HG03457 (cell line): ENCODE results near the gene LSAMP.
"Not testable (repeated sequence)": the region's sequence is repeated elsewhere in the genome, so short reads cannot be mapped to it uniquely, and the experiment has no call there.

Experiments
- ATAC-seq: cut with Tn5 transposase; IDR thresholded peaks from one replicate; pipeline ENCODE4 v1.9.1; 2021; ENCODE audit warnings: moderate number of reproducible peaks; ENCODE audit not compliant: unreplicated experiment

The LSAMP gene

DNA sequence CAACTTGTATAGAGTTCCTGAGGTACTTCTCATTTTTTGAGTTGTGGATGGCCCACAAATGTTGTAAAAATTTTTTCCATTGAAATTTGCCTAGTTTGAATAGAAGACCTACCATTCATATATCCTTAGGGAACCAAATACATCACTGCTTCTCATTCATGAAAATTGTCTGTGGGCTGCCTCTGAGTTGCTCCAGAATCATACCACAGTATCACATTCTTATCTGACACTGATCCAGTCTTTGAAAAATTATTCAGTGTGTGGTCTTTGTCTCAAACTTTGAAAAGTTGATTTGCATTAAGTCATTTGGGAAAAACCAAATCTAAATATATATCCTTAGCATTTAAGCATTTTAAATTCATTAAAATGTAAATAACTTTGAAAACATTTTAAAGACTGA lies 321.1 kb downstream of the LSAMP start:
- no peak for ATAC-seq

DNA sequence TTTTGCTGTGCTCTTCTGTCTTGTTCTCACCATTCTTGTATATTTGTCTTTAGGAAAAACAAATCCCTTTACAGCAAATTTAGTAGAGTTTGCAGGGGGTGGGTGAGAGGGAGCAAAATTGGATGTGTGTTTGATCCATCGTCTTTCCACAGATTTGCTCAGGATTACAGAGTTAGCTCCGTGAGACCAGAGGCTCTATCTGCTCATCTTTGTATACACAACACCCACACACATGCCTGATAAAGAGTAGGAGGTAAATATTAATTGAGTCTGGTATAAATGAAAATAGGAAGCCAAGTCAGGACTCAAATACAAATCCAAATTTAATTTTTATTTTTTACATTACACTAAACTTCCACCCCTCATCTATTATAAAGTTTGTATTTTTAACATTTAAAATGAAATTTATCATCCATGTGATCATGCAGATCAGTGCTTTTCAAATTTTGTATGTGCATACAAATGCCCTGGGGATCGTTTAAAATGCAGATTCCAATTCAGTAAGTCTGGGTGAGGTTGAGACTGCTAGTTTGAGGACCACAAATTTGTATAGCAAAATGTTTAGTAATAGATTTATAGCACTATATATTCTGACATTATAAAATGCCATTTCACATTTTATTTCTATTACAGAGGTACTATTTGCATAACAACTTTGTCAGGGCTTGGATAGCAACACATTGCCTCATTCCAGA lies 326.7 kb downstream of the LSAMP start:
- no peak for ATAC-seq

DNA sequence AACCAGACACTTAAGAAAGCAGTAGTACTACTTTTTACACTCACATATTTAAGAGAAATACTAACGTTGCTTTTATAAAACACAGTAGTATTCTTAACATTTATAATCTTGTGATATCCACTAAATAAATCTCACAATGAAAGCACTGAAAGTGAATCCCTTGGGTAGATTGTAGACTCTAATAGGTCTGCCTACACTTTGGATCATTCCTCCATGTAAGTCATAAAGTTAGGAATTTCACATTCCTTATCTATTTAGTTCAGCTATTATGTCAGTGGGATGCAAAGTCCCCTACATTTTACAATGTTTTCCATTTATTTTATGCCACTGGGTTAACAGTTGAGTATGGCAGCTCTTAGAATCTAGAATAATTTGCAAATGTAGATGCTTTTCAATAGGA lies 330.7 kb downstream of the LSAMP start:
- ATAC-seq, result no peak

DNA sequence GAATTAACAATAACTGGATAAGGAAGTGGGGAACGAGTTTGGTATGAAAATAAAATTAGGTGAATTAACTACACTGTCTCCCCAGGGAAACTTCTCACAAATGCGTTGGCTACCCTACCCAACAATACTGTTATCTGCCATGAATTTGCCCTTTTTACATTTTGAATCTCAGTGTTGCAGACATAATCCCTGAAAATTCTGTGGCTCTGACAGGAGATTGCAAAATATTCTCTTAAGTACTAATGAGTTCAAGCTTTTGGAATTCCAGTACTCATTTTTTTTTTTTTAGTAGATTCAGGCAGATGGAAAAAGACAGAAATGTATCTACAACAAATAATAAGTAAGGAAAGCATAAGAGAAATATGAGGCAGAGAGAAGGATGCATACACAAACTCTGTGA lies 332.6 kb downstream of the LSAMP start:
- no peak for ATAC-seq

DNA sequence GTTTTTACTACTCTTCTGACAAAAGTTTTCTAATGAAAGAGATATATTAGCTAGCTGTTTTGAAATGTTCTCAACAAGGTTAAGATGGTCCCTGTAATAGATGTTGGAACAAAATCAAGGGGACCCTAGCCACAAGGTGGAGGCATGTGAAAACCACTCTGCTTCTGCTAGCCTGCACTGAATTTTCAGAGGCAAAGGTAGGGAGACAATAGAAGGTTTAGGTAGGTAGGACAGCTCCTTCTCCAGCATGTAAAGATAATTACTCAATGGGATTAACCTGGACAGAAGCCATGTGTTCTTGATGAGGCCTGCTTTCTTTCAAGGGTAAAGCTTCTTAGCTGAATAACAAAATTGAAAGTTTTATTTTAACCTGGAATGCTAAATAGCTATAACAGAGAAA lies 333.5 kb downstream of the LSAMP start:
- no peak for ATAC-seq

DNA sequence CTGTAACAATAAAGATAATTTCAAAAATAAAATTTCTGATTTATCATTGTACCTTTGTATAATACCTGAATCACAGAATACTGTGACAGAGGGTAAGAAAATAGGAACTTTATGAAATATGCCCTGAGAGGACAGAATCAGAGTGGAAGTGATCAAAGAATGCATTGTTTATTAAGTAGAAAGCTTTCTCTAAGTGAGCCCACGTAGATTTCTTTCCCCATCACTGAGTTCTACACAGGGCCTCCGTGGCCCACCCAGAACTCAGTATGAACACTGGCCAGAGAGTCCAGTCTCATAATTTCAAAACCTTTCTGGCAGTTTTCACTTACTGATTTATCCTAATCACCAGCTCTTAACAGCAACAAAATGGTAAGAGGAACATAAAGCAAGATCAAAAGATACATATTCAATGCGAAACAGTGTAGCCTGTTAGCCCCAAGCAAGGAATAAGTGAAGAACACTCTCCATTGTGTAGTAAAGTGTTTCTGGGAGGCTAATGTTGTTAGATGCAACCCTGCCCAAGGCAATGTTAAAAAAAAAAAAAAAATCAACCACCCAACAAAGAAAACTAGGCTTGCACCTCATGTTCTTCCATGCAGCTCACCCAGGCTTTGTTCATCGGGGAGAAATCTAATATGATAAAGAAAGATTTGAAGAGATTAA lies 341.3 kb downstream of the LSAMP start:
- no peak for ATAC-seq

DNA sequence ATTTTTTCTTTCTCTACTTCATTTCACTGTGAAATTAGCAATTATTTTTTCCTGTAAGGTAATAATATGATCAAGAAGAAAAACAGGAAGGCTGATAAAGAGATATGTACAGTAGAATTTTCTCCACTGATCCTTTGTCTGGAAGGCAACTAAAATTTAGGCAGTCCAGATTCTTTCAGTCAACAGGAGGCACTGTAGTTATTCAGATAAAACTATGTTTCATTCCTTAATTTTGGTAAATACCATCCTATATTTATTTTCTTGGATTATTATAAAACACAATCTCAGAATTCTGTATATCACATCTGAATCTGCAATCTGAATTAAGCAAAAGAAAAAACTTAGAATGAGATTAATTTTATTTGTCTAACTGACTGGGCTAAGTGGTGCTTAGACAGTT lies 343.2 kb downstream of the LSAMP start:
- ATAC-seq, result no peak

DNA sequence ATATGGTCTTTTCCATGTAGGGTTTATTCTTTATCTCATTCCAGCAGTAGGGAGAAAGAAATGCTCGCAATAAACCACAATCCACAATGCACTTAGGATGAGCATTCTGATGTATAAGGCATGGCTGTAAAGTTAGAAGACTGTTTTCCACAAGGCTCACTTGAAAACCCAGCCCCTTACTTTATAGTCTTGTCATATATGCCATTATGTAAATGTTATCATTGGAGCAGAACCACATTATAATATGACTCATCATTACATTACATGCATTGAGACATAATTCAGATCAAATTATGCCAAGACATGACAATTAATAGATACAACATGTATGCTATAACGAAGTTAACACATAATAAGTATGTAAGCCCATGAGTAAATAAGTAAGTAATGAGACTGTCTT lies 348.1 kb downstream of the LSAMP start:
- no peak for ATAC-seq

DNA sequence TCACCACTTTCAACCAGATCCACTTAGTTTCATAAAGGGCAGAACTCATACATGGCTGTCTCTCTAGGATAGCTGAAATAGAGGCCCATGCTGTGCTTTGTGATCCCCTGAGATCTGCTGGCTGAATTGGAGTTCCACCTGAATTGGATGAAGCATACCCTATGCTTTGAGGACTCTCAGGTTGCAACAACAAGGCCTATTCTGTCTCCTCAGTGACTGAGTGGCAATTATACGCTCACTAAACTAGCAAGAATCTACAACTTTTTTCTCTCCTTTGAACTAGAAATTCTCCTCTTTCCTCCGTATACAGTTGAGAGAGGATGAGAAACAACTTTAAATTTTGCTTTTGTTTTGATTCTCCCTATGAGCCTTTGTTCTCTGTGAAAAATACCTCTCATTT lies 348.7 kb downstream of the LSAMP start:
- no peak for ATAC-seq

DNA sequence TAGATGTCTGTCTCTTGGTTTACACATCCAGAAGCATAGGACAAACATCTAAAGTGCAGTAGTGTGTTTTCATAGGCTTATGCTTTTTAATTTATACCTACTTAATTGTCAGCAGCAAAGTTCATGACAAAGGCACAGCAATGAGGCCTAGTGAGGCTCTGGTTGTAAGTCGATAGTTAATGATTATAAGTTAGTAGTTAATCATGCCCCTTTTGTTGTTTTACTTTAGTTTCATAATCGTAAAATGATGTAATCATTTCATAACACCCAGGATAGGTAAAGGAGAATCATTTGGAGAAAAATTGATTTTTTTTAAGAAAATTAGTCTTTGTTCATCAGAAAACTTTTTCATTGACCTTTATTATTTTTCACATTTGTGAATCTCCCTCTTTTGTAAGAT lies 351.9 kb downstream of the LSAMP start:
- no peak for ATAC-seq

DNA sequence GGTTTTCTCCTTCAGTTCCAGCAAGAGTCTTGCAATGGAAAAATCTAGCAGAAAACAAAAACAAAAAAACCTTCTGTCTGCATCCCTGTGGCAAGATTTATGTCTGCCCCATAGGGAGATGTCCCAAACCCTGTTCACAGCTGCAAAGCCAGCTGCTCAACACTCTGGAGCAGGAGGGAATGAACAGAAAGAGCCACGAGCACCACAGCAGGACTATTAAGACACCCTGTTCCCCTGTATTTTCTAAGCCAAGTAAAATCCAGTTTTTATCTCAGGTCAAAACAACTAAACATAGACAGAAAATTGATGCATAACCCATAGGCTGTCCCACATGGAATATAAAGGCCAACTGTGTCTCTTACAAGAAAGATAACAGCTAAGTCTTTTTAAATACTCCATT lies 357.9 kb downstream of the LSAMP start:
- ATAC-seq, result no peak

DNA sequence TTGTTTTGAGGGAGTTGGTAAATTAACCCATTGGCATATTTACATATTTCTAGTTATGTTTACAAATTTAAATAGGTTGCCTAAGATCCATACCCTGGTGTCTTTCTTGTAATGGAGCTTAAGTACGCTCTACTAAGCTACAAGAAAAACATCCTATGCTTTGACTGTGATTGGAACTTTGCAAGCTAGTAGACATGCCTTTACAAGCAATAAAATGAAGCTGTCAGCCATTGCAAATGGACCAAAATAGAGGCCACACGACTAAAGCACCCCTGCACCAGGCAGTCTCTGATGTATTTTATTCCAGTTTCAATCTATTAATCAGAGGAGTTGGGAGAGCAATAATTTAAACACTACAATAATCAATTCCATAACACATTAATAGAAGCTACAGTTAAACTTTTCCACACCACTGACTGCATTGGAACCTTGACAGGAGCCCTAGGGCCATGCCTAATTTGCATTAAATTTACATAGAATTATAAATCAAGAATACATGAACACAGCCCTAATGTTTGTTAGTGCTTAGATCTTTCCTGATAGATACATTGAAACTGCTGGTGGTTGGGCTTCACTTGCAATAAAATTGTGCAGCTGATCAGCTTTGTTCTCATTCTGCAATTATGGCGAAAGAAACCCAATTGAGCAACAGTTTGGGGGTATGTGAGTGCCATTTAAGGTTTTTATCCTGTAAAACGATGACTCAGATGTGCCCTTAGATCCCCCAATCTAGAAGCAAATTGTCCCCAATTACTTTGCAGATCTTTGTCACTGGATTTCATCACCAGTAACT lies 360.1 kb downstream of the LSAMP start:
- no peak for ATAC-seq

DNA sequence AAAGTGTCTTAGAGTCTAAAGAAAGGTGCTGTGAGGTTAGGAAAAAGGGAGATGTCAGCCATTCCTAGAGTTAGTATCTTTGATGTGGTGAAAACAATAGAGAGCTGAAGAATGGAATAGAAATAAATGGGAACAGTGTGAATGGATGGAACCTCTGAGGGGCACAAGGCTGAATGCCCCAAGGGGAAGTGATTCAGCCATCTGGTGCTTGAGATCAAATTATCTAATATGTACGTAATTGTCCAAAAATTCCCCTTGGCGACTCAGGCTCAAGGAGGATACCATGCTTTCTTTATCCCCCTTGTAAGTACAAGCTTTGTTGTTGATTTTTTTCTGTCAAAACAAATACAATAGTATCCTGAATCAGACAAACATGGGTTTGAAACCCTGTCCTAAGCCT lies 361.6 kb downstream of the LSAMP start:
- no peak for ATAC-seq

DNA sequence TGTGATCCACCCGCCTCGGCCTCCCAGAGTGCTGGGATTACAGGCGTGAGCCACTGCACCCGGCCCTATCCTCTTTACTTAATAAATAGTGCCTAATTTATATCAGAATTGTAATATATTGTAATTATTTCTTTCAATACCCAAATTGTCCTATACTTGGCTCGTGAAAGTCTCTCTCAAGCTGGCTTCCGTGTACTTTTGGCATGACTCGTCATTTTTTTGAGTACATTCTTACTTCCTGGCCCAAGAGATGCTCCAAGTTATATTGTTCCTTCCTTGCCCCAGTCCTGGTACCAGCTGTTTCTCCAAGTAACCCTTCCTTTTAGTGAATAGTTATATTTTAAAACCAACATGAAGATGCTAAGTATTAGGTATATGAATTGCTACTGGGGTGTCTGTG lies 366.7 kb downstream of the LSAMP start:
- no peak for ATAC-seq

DNA sequence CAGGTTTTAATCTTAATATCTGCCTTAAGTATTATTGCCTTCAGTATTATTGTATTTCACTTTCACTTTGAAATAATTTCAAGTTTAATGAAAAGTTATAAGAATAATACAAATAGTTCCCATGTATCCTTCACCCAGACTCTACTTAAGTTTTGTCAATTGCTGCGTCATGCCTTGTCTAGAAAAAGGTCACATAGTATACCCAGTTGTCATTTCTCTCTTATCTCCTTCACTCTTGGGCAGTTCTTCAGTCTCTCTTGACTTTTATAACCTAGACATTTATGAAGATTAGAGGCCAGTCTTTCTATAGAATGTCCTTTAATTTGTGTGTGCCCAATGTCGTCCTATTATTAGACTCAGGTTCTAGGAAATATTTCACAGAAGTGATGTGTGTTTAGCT lies 367.7 kb downstream of the LSAMP start:
- no peak for ATAC-seq

DNA sequence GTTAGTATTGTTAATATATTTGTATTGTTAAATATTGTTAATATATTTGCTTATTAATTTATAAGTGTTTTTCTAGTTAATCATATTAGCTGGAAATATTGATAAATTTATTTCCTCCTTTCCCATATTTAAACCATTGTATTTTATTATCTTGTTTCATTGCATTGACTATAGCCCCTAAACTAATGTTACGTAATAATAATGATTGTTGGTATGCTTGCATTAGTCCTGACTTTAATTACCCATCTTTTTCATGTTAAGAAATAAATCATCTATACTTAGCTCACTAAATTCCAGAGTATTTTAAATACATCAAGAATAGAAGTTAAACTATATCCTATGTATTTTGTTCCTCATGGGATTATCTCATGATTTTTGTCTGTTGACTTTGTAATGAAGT lies 368.2 kb downstream of the LSAMP start:
- no peak for ATAC-seq

DNA sequence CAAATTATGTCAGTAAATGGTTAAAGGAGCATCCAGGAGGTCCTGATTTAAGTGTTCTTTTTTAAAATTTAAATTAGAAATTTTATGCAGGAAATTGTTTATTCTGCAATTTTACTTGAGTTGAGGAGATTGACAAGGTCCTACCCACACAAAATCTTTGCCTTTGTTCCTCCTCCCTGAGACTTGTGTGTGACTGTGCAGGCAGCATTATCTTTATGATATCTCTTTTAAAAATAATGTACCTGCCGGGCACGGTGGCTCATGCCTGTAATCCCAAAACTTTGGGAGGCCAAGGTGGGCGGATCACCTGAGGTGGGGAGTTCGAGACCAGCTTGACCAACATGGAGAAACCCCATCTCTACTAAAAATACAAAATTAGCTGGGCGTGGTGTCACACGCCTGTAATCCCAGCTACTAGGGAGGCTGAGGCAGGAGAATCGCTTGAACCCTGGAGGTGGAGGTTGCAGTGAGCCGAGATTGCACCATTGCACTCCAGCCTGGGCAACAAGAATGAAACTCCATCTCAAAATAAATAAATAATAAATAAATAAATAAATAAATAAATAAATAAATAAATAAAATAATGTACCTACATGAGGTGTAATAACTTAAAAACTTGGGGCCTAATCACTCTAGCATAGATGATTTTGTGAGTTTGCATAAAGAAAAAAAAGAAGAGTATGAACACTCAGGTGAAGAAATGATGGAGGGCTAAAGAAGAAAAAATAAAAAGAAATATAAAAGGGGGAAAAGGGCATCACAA lies 374.6 kb downstream of the LSAMP start:
- ATAC-seq, result not testable (repeated sequence)

DNA sequence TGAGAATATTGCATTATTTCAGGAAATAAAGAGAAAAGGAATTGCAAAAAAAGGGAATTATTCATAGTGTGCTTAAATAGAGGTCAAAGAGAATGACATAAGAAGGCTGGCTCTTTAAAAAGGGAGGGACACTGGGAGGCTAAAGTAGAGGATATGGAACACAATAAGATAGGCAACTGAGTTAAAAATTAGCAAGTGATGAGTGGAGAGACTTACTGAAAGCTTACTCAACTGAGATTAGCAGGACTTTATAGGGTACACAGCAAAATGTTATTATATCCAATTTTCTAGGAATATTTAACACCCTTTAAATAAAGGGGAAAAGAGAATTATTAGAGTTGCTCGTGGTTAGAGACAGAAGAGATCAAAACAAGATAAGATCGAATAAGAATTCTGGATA lies 375.2 kb downstream of the LSAMP start:
- ATAC-seq, result no peak

DNA sequence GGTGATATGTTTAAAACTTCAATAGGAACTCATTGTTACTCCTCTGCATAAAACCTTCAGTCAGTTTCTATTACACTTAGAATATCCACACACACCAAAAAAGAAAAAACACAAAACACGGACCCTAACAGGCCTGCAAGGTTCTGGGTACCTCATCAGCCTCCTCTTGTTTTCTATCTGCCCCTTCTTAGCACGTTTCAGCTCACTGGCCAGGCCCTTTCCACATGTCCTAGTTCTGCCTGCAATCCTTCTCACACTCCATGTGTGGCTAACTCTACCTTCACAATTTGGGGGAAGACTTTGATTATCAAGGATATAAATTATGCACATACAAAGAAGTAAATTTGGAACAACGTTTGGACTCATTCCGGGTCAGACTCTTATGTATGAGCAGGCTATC lies 376.3 kb downstream of the LSAMP start:
- no peak for ATAC-seq

DNA sequence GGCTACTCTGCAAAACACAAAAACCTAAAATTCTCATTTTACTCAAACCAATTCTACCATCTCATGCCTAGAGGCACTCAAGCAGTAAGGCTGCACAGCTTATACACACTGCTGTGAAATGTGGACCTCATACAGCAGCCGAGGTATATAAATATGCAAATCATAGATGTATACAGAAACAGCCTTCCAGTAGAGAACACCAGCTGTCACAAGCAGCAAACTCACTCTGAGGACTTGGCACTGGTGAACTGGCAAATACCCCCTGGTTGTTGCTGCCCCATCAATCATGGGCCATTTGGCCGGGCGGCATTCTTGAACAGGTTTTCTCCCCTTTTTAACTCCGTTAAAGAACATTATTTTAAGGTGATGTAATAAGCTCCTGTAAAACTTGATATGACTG lies 378.0 kb downstream of the LSAMP start:
- no peak for ATAC-seq

DNA sequence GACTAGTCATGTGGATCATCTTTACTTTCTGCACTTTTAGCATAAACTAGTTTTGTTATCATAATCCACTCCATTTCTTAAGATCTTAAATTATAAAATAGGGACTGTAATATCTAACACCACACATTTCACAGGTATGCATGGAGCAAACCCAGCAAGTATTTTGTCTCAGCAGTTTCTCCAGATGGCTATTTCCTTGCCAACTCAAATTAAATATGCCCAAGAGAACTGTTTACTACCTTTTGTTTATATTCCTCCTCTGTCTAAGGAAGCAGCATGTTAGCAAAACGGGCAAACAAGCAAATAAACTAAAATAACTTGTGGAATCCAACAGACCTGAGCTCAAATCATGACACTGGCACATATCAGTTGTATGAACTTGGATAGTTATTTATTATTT lies 379.8 kb downstream of the LSAMP start:
- ATAC-seq, result no peak
